Neuronal stem cell (in vitro differentiated cells): Measurements from ENCODE around the gene STMN3.
A peak's percentile ranks its signal among the peaks of the same experiment; 100 is the strongest.
"Not testable (repeated sequence)": the region's sequence is repeated elsewhere in the genome, so short reads cannot be mapped to it uniquely, and the experiment has no call there.

ENCODE experiments used
- DNase-seq: peaks from one replicate; pipeline ENCODE4 v3.0.0-alpha.2; 2013; ENCODE audit warnings: low spot score
- H2AFZ ChIP-seq: one replicate; pipeline ENCODE4 v1.6.1; 2013; ENCODE audit warnings: mild to moderate bottlenecking, low read length, inconsistent platforms
- H2AK5ac ChIP-seq: 2 replicates; pipeline ENCODE4 v1.6.1; 2013; ENCODE audit warnings: low read depth, mild to moderate bottlenecking, inconsistent platforms, low read length, moderate library complexity, mixed read lengths
- H2BK120ac ChIP-seq: 2 replicates; pipeline ENCODE4 v1.6.1; 2013; ENCODE audit warnings: low read depth, mild to moderate bottlenecking, inconsistent platforms, low read length, moderate library complexity, mixed read lengths
- H2BK12ac ChIP-seq: one replicate; pipeline ENCODE4 v1.6.1; 2013; ENCODE audit warnings: low read length, inconsistent platforms
- H2BK15ac ChIP-seq: 2 replicates; pipeline ENCODE4 v1.6.1; 2013; ENCODE audit warnings: mild to moderate bottlenecking, low read length, inconsistent platforms, mixed read lengths
- H2BK5ac ChIP-seq: one replicate; pipeline ENCODE4 v1.6.1; 2013; ENCODE audit warnings: inconsistent platforms, mild to moderate bottlenecking, low read length, moderate library complexity
- H3K14ac ChIP-seq: one replicate; pipeline ENCODE4 v1.6.1; 2013; ENCODE audit warnings: low read length, inconsistent platforms
- H3K18ac ChIP-seq: 2 replicates; pipeline ENCODE4 v1.6.1; 2013; ENCODE audit warnings: low read length, inconsistent platforms
- H3K23ac ChIP-seq: 2 replicates; pipeline ENCODE4 v1.6.1; 2013; ENCODE audit warnings: low read depth, mild to moderate bottlenecking, mixed read lengths, low read length, inconsistent platforms; ENCODE audit not compliant: poor library complexity
- H3K27ac ChIP-seq: replicated peaks from 3 replicates; pipeline ENCODE4 v1.5.1; 2013; ENCODE audit warnings: low read length, inconsistent platforms
- H3K27me3 ChIP-seq, 3 experiments: 2 replicates each; pipeline ENCODE4 v1.6.1; 2013; ENCODE audit warnings: low read length in 3 of 3, mild to moderate bottlenecking in 2 of 3, inconsistent platforms in 1 of 3, low read depth in 1 of 3, mixed read lengths in 1 of 3, moderate library complexity in 1 of 3; ENCODE audit not compliant: control insufficient read depth in 3 of 3, insufficient read depth in 3 of 3
- H3K36me3 ChIP-seq, 2 donors: replicated peaks in 1 of 2; 2 replicates each; pipeline ENCODE4 v1.6.1; 2013; ENCODE audit warnings: low read length in 2 of 2; ENCODE audit not compliant: control insufficient read depth in 2 of 2, insufficient read depth in 2 of 2
- H3K4ac ChIP-seq: 2 replicates; pipeline ENCODE4 v1.6.1; 2013; ENCODE audit warnings: inconsistent platforms, mild to moderate bottlenecking, low read length, moderate library complexity
- H3K4me1 ChIP-seq, 2 donors: 1 replicate in 1 of 2; 2 replicates in 1 of 2; pipeline ENCODE4 v1.6.1; 2013; ENCODE audit warnings: low read length in 2 of 2, low read depth in 1 of 2; ENCODE audit not compliant: control insufficient read depth in 2 of 2, insufficient read depth in 1 of 2
- H3K4me2 ChIP-seq: one replicate; pipeline ENCODE4 v1.6.1; 2013; ENCODE audit warnings: mild to moderate bottlenecking, low read length, inconsistent platforms; ENCODE audit not compliant: insufficient read depth, poor library complexity, severe bottlenecking
- H3K4me3 ChIP-seq, 2 donors: 2 replicates each; pipeline ENCODE4 v1.5.1; 2013; ENCODE audit warnings: low read length in 2 of 2, mild to moderate bottlenecking in 2 of 2, inconsistent platforms in 1 of 2, moderate library complexity in 1 of 2
- H3K79me1 ChIP-seq: one replicate; pipeline ENCODE4 v1.6.1; 2013; ENCODE audit warnings: low read depth, mild to moderate bottlenecking, inconsistent platforms, low read length, moderate library complexity
- H3K9ac ChIP-seq: one replicate; pipeline ENCODE4 v1.6.1; 2013; ENCODE audit warnings: mild to moderate bottlenecking, low read depth, low read length, inconsistent platforms; ENCODE audit not compliant: poor library complexity
- H3K9me3 ChIP-seq, 2 donors: replicated peaks in 1 of 2; 2 replicates each; pipeline versions ENCODE3 to v1.6.1; 2013; ENCODE audit warnings: low read length in 2 of 2, mild to moderate bottlenecking in 2 of 2, inconsistent platforms in 1 of 2, low read depth in 1 of 2, mixed read lengths in 1 of 2, moderate library complexity in 1 of 2; ENCODE audit not compliant: control insufficient read depth in 2 of 2, insufficient read depth in 1 of 2
- H4K8ac ChIP-seq: one replicate; pipeline ENCODE4 v1.6.1; 2013; ENCODE audit warnings: low read depth, mild to moderate bottlenecking, inconsistent platforms, low read length, moderate library complexity
- H4K91ac ChIP-seq: one replicate; pipeline ENCODE4 v1.6.1; 2013; ENCODE audit warnings: low read length, low read depth, mild to moderate bottlenecking, inconsistent platforms; ENCODE audit not compliant: poor library complexity
- WGBS, 2 donors: extraction: QIAGEN DNeasy Blood & Tissue Kit; methylation state at CpG; one replicate each; pipeline ENCODE4 v1.1.7; 2013; ENCODE audit warnings: missing lambda C conversion rate in 2 of 2, mixed read lengths in 1 of 2; ENCODE audit not compliant: insufficient read length in 2 of 2, insufficient replicate concordance in 1 of 2; ENCODE audit errors: extremely low coverage in 2 of 2; 5-methylcytosine and 5-hydroxymethylcytosine counted together

STMN3 gene

GRCh38 chr20:63660174-63660573 is 7.0 kb upstream of the STMN3 start:
- DNase-seq, H2BK12ac ChIP-seq, H2BK15ac ChIP-seq, H2AK5ac ChIP-seq, H3K9me3 ChIP-seq, H3K4ac ChIP-seq, H3K23ac ChIP-seq, H4K91ac ChIP-seq, H3K79me1 ChIP-seq, H3K14ac ChIP-seq, H4K8ac ChIP-seq, H2AFZ ChIP-seq, H3K4me3 ChIP-seq, H3K27ac ChIP-seq, H3K18ac ChIP-seq, H3K27me3 ChIP-seq, H3K9ac ChIP-seq, H2BK5ac ChIP-seq, H3K4me2 ChIP-seq, H2BK120ac ChIP-seq: not testable (repeated sequence)
- Histone ChIP-seq H3K4me1 (peaks cover 14% of the 10 kb centered on the region in 2 donors), H3K36me3 (peaks cover 12 to 54% of the 10 kb centered on the region in 2 donors)
- no CpG with 5 or more reads among the region's 10 CpGs for WGBS, 2 donors

GRCh38 chr20:63659370-63659769 is 6.1 kb upstream of the STMN3 start:
- H2AFZ ChIP-seq = no peak overlapping the region
- H2BK12ac ChIP-seq = no peak overlapping the region
- H3K9me3 ChIP-seq = no peaks in the 10 kb centered on the region
- no peak overlapping the region for H2BK15ac ChIP-seq
- no peak overlapping the region for H2BK5ac ChIP-seq
- peaks cover 4% of the 10 kb centered on the region for H3K79me1 ChIP-seq
- H3K27me3 ChIP-seq = peaks cover 0 to 5% (median 0%) of the 10 kb centered on the region in 3 experiments
- H3K18ac ChIP-seq = no peak overlapping the region
- no peak overlapping the region for H3K4ac ChIP-seq
- H2BK120ac ChIP-seq = no peak overlapping the region
- no peak overlapping the region for H4K91ac ChIP-seq
- peaks cover 8 to 17% of the 10 kb centered on the region in 2 donors for H3K4me1 ChIP-seq
- H2AK5ac ChIP-seq = no peak overlapping the region
- H3K4me3 ChIP-seq = peak overlapping the region in 1 of 2 donors; percentile 91
- no peak overlapping the region for H3K27ac ChIP-seq
- no peak overlapping the region for H3K9ac ChIP-seq
- no peak overlapping the region for H4K8ac ChIP-seq
- no CpG with 5 or more reads among the region's 13 CpGs for WGBS, 2 donors
- no peak overlapping the region for H3K14ac ChIP-seq
- H3K23ac ChIP-seq = no peak overlapping the region
- H3K4me2 ChIP-seq = peak overlapping the region; percentile 91
- DNase-seq = no peak
- peaks cover 12 to 47% of the 10 kb centered on the region in 2 donors for H3K36me3 ChIP-seq

- peak overlapping the region; percentile 91 to 94 for H3K4me3 ChIP-seq
- H2BK12ac ChIP-seq = no peak overlapping the region
- H3K9me3 ChIP-seq = no peaks in the 10 kb centered on the region
- no peak overlapping the region for H4K8ac ChIP-seq
- peak overlapping the region; percentile 95 for H2AFZ ChIP-seq
- peak overlapping the region; percentile 16 for H2BK120ac ChIP-seq
- DNase-seq = no peak
- H4K91ac ChIP-seq = no peak overlapping the region
- H3K27ac ChIP-seq = no peak overlapping the region
- no peak overlapping the region for H3K4ac ChIP-seq
- no peak overlapping the region for H2BK15ac ChIP-seq
- H3K18ac ChIP-seq = peak overlapping the region; percentile 35
- H3K23ac ChIP-seq = peak overlapping the region; percentile 25
- H2BK5ac ChIP-seq = no peak overlapping the region
- H3K9ac ChIP-seq = peak overlapping the region; percentile 87
- H3K4me1 ChIP-seq = peaks cover 12 to 21% of the 10 kb centered on the region in 2 donors
- peaks cover 0 to 5% (median 0%) of the 10 kb centered on the region in 3 experiments for H3K27me3 ChIP-seq
- H3K79me1 ChIP-seq = peaks cover 4% of the 10 kb centered on the region
- no CpG with 5 or more reads among the region's 25 CpGs for WGBS, 2 donors
- peak overlapping the region; percentile 9 for H3K14ac ChIP-seq
- peaks cover 12 to 41% of the 10 kb centered on the region in 2 donors for H3K36me3 ChIP-seq
- H2AK5ac ChIP-seq = no peak overlapping the region
- peak overlapping the region; percentile 91 for H3K4me2 ChIP-seq
These were observed 5.5 kb upstream of the STMN3 start for GRCh38 chr20:63658749-63659187.

GRCh38 chr20:63657937-63658748 is 4.9 kb upstream of the STMN3 start, which contains the start of gene RTEL1:
TSS of gene RTEL1 (plus strand) at chr20:63658312. CDS start at chr20:63659403, 1,091 bp downstream.
- Histone ChIP-seq H3K4me1 (peaks cover 12 to 21% of the 10 kb centered on the region in 2 donors), H3K36me3 (peaks cover 12 to 35% of the 10 kb centered on the region in 2 donors), H2AK5ac (peak within 1 kb of the TSS; percentile 98), H3K9me3 (no peaks in the 10 kb centered on the region), H2BK15ac (peak within 1 kb of the TSS; percentile 98), H3K9ac (peak within 1 kb of the TSS; percentile 87), H2BK5ac (peak within 1 kb of the TSS; percentile 82), H2BK12ac (peak within 1 kb of the TSS; percentile 84), H3K79me1 (peaks cover 4% of the 10 kb centered on the region), H3K4me2 (peak within 1 kb of the TSS; percentile 91), H2AFZ (peak within 1 kb of the TSS; percentile 95), H2BK120ac (peak within 1 kb of the TSS; percentile 81), H3K14ac (peak within 1 kb of the TSS; percentile 9), H3K23ac (peak within 1 kb of the TSS; percentile 93), H3K18ac (peak within 1 kb of the TSS; percentile 91), H4K91ac (peak within 1 kb of the TSS; percentile 79), H3K27me3 (peaks cover 0 to 5% (median 0%) of the 10 kb centered on the region in 3 experiments), H3K4me3 (peak within 1 kb of the TSS; percentile 91 to 94), H3K4ac (no peak within 1 kb of the TSS), H4K8ac (peak within 1 kb of the TSS; percentile 98), H3K27ac (no peak within 1 kb of the TSS)
- DNase-seq = peak; percentile 91
- WGBS, 2 donors = no CpG with 5 or more reads among the region's 73 CpGs
